NAMALWA (cell line): ENCODE measurements around the gene TMOD1.
"Not testable (repeated sequence)": the region's sequence is repeated elsewhere in the genome, so short reads cannot be mapped to it uniquely, and the experiment has no call there.

Experiments
- DNase-seq: peaks from one replicate; pipeline ENCODE4 v3.0.0-alpha.2; 2015; ENCODE audit warnings: low spot score

TMOD1 gene

DNA sequence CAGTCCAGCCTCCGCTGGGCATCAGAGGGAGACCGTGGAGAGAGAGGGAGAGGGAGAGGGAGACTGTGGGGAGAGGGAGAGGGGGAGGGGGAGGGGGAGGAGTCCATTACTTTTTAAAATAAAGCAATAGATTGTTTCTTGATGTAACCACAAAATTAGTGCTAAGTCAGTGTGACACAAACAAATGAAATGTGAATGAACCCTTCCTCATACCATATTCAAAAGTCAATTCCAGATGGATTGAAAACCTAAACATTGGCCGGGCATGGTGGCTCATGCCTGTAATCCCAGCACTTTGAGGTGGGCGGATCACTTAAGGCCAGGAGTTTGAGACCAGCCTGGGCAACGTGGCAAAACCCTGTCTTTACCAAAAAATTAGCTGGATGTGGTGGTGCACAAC, 2.6 kb upstream of the TMOD1 start:
- DNase-seq: not testable (repeated sequence)

DNA sequence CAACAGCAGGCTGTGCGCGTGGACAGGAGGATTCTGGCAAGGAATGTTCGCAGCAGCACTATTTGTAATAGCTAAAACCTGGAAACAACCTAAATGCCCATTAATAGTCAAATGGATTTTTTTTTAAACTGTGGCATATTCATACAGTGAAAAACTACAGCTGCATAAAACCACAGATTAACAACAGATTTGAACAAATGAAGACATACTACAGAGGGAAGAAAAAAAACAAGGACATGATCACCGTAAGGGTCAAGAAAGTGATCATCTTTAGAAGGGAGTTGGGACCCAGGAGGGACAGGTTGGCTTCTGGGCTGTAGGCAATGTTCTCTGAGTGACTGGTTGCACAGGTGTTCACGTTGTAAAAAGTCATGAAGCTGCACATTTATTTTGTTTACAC, 1.2 kb upstream of the TMOD1 start:
- no peak for DNase-seq

DNA sequence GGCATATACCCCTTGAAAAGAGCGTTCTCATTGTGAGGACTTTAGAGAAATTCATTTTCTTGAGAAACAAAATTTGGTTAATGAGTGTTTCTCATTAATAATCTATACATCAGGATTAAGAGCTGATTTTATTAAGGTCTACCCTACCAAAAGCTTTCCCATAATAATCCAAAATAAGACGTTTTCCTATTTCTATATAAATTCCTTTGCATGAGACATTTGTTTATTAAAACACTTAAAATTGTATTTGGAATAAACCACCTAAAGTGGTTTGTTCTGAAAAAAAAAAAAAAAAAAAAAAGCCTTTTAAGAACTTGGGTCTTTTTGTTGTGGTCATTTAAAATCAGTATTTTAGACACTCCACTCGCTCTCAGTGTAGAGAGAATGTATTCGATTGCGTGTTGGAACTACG, 695 bp upstream of the TMOD1 start:
- DNase-seq: no peak

DNA sequence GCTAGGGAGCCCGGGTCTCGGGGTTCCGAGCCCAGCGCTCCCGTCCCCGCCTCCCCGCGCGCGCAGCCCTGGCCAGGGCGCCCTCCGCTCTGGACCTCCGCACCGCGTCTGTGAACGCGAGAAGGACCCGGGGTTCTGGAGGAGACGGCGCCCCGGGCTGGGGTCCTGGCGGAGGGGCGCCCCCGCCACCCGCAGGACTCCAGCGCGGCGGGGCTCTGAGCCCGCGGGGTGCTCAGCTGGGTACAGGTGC, 431 bp downstream of the TMOD1 start:
- no peak for DNase-seq

DNA sequence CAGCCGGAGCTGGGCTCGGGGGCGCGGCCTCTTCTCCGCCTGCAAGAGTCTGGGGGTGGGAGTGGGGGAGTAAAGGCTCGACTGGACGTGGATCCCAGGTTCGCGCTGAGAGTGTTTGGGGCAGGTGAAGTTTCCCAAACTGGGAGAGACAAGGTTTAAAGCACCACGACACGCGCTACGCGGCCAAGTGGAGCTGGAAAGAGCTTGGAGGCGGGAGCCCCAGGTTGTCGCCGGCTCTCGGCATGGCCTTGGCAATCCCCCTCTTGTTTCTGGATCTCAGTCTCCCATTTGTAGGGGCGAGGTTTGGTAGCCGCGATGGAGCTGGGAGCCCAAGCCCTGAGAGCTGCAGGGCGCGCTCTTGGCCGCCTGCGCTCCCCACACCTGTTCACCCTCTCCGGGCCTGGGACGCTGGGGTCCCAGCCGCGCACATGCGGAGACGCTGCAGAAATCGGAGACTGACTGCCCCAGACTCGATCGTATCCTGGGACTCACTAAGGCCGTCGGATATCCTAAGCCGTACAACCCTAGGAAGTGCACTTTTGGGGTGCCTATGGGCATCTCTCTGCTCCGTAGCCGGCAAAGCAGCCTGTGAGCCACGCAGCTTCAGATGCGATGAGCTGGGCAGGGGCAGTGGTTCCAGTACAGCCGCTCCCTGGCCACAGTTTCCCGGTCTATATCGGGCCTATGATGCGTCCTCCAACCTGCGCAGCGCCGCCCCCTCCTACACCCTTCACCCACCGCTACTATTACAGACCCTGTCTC, 937 bp downstream of the TMOD1 start:
- DNase-seq: no peak

DNA sequence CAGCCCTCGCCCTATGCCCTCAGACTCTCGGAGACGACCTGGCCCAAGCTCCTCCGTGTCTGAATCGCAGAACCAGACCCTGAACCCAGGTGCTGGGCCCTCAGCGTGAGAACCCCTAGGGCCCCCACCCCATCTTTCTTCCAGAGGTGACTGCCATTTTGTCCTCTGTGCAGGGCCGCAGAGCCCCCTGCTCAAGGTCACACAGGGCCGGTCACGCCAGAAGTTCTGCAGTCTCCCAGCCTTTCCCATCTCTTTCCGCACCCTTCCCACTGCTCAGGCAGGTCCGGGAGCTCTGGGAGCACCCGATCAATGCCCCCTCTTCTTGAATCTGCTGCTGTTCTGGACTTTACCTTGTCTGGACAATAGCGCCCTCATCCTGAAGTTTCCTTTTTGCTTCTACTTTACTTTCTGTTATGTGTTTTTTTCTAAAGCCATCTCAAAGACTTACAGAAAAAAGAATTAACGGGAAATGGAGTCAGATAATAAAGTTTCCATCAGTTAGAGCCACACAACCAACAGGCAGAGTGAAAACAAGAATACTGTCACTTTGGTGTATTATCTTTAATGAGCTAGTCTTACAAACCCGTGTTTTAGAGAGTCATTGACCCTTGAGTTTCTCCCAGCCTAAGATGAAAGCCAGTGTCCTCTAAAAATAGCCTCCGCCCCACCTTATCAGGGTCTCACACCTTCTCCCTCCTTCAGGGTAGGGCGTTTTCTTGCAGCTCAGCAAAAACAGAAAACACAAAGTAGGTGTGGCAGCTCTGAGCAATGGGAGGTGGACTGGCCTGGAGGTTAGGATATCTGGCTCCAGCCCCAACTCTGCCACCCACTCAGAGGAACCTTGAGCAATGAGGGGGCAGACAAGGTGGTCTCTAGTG, 1.8 kb downstream of the TMOD1 start:
- no peak for DNase-seq

DNA sequence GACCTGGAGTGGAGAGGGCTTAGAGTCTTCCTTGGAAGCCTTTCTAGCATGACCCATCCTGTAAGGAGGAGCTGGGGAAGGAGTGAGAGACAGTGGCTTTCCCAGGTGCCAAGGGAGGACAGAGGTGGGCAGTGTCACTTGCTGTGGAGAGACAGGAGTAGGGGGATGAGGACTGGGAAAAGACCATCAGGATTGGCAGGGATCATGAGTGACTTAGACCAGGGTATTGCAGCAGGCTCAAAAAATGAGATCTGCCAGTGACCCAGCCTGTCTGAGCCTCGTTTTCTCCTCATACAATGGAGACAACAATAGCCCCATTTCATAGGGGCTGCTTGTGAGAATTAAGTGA, 2.4 kb downstream of the TMOD1 start:
- no peak for DNase-seq

DNA sequence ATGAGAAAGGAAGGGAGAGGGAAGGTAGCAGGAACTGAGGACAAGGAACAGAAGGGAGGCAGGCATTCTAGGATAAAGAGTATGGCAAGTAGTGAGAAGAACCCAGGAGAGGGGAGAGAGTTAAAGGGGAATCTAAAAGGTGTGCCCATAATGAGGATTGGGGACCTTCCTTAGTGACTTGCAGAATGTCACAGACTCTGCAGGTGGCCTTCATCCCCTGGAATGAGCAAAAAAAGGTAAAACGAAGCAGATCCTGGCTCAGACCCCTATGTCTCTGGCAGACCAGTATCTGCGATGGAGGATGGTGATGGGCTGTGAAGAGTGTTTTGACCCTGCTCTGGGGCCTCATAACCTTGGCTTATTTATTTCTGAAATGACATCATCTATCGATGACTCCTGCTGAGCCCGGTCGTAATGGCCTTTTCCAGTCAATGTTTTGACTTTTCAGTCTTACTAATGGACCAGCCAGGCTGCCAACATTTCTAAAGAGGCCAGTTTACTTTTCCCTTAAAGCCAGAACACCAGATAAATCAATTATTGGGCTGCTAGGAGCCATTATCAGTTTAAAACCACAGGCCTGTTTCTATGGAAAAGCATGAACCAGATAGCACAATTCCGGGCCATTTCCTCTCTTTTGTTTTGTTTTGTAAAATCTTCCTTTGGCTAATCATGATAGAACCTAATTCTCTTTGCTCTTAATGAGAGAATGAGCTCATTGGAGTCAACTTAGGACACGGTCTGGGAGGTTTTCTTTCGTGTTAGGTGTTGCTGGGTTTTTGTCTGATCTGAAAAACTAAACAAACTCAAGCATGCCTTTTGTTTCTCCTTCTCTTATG, 3.1 kb downstream of the TMOD1 start:
- no peak for DNase-seq

DNA sequence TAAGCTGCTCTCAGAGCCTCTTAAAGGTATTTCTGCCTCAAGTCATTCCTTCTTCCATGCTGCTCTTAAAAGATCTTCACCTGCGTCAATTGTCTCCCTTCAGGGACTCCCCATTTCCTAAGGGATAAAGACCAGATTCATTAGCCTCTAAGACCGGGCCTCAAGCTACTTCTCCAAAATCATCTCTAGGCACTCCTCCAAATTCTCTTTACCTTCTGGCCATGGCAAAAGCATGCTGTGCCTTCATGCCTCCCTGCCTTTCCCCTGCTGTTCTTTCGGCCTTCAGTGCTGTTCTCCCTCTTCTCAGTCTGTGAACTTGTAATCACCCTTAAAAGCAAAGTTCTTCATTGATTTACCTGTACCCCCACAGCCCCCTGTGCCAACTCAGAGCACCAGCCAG, 4.4 kb downstream of the TMOD1 start:
- DNase-seq: no peak

DNA sequence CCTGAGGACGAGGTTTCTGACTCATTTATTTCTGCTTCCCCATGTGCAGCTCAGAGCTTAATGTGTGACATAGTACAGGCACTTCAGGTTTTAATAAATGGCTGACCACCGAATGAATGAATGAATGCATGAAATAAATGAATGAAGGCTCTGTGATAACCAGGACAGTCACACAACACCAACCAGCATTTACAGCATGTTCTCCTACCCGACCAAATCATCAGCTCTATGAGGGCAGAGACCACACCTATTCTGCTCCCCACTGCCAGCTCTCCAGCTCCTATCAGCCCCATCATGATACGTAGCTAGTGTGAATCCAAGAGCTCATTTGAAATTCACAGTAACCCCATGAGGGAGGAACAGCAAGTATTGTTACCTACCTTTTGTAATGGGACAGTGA, 4.8 kb downstream of the TMOD1 start:
- no peak for DNase-seq

DNA sequence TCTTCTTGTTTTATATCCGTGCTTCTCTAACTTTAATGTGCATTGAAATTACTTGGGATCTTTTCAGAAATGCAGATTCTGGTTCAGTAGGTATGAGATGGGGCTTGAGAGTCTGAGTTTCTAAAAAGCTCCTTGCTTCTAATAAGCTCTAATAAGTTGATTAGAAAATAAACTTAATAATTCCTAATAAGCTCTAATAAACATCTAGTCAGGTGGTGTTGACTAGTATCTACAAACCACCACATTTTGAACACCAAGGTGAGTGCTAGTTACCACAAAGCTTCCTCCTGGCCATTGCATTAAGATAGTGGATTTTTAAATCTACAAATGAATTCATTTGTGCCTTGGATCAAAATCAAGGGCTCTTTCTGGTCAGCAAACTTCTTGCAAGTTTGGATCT, 5.3 kb downstream of the TMOD1 start:
- DNase-seq: no peak

DNA sequence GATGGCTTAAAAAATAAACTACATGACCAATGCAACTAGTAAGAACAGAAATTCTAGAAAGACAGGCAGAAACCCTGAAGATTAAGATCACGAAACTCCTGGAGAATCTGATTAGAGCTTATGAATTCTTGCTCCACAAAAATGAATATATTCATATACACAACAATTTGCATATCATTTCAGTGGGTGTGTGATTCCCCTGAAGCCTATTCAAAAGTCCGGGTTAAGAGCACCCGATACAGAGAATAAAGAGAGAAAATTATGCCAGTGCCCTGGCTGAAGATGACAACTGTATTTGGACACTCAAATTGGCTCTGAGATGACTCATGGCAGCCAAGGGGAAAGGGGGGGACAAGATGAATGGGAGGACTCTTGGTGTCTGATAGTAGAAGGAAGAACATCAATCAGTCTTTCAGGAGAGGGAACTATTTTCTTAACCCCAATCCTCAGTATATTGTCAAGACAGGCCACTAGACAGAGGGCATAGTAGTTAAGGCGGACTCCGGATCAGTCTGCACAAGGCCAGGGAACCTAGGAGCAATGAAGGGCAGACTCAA, 6.0 kb downstream of the TMOD1 start:
- no peak for DNase-seq

DNA sequence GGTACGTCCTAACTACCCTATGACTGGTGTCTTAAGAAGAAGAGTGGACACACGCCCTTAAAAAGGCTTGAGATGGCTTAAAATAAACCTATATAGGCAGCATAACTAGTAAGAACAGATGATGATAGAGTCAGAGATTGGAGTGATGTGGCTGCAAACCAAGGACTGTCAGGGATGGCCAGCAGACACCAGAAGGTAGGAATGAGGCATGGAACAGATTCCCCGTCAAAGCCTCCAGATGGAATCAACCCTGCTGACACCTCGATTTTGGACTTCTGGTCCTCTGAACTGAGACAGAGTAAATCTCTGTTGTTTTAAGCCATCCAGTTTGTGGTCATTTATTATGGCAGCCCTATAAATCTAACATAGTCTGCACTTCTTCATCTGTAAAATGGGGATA, 7.4 kb downstream of the TMOD1 start:
- DNase-seq: no peak

DNA sequence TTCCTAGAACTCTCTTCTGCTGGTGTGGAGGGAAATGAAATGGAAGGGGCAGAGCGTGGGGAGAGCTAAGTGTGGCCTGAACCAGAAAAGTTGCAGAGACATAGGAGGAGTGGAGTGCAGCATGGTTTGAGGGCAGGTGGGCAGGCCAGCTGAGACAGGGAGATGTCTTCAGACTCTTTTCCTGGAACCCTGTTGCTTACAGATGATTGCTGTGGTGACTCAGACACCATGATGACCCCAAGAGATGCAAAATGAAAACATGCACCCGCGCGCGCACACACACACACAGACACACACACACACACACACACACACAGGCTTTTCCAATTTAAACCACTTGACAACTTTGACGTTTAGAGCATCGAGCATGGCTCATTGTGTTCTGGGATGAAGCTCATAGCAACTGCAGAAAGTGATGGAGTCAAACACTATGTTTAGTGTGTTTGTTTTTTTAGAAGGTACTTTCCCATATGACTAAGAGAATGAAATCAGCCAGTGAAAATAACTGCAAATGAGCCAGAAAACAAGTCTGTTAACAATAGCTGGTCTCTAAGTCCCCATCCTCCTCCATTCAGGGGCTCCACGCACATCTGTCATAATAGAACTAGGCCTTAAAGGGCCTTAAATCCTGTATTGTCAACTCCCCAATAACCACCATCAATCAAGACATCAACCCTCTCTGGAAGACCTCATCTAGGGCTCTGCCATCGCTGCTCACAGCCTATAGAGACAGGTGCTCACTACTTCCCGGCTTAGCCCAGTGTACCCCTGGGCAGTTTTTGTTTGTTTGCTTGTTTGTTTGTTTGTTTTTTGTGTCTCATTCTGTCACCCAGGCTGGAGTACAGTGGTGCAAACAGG, 9.6 kb downstream of the TMOD1 start:
- DNase-seq: no peak

DNA sequence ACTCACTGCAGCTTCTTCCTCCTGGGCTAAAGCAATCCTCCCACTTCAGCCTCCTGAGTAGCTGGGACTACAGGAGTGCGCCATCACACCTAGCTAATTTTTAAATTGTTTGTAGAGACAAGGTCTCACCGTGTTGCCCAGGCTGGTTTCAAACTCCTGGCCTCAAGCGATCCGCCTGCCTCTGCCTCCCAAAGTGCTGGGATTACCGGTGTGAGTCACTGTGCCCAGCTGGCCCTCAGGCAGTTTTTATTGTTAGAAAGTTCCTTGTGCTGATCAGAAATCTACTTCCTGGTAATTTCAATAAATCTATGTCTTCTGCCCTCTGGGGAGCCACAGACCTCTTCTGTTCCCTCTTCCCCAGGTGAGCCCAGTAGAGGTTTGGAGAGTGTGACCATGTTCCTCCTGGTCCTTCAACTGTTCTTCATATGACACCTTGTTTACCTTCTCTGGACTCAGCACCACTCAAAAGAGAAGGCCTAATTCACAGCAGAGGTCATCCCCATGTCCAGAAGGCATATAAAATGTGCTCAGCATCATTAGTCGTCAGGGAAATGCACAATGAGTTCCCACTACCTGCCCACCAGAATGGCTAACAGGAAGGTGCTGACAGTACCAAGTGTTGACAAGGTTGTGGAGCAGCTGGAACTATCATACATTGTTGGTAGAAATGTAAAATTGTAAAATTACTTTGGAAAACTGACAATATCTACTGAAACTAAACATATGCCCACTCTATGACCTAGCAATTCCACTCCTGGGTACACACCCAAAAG, 10.4 kb downstream of the TMOD1 start:
- DNase-seq: no peak

DNA sequence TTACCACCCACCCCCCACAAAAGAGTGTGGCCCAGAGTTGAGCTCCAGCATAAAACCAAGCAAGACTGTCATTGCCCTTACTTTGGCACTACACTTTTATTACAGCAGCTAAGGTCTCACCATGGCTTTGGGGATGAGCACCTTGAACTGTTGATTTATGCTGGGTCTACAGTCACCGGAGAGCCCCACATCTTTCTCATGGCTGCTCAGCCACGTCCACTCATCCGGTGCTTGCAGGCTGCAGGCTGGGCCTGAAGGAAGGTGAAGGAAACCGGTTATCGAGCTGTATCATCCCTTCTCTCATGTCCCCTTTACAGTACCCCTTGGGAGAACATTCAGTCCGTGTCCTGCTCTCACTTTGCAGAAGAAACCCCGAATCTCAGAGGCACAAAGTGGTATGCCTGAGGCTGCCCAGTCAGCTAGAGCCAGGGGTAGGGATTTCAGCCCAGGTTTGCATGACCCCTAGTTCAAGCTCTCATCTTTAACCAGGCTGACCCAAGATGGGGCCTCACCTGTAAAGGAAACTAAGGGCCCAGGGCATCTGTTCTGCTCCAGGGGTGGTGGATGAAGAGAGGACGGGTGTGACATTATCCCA, 11.6 kb downstream of the TMOD1 start:
- DNase-seq: no peak

DNA sequence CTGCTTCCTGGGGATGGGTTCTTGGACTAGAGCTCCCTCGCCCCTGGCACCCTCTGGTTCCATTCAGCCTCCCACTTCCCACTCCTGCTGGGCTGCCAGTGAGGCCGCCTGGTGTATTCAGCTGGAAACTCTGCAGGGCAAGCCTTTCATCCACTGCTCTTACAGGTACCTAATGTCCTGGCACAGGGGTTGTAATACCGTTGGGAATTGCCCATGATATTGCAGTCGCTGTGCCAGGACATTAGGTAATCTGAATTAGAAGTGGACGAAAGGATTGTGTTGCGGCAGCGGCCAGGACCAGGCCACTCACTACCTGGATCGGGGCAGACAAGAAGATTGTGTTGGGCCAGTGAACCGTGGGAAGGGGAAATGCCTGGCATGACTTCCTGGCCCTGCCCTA, 13.1 kb downstream of the TMOD1 start:
- DNase-seq: no peak

DNA sequence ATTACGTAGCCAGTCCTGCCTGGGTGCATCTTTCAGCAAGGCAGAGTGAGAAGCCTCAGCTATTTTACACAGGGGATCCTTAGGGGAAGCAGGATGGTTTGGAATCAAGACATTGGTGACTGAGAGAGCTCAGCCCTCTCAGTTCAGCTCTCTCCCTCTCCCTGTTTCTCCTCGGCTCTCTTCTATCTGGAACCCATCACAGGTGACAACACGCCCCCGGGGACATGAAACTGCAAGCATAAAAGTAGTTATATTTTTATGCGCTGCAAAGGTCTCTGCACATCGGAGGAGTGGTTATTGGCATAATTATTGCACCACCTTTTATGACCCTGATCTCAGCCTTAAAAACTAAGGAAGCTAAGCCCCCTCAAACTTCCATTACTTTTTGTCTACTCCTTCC, 14.2 kb downstream of the TMOD1 start:
- no peak for DNase-seq

DNA sequence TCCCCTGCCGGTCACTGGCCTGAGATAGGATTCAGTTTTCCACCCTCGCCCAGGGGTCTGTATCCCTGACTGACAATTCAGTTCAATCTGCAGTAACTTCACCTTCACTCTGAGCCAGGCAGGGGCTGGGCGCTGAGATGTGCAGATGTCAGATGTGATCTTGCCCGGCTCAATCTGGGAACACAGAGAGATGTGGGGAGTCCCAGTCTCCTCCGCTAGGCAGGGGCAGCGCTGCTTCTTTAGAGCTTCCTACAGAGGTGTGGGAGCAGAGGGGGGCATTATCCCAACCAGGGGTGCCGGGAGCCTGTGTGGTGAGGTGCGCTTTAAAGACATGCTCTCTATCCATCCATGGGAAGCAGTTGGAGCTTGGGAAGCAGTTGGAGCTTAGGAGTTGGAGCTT, 14.6 kb downstream of the TMOD1 start:
- DNase-seq: no peak

DNA sequence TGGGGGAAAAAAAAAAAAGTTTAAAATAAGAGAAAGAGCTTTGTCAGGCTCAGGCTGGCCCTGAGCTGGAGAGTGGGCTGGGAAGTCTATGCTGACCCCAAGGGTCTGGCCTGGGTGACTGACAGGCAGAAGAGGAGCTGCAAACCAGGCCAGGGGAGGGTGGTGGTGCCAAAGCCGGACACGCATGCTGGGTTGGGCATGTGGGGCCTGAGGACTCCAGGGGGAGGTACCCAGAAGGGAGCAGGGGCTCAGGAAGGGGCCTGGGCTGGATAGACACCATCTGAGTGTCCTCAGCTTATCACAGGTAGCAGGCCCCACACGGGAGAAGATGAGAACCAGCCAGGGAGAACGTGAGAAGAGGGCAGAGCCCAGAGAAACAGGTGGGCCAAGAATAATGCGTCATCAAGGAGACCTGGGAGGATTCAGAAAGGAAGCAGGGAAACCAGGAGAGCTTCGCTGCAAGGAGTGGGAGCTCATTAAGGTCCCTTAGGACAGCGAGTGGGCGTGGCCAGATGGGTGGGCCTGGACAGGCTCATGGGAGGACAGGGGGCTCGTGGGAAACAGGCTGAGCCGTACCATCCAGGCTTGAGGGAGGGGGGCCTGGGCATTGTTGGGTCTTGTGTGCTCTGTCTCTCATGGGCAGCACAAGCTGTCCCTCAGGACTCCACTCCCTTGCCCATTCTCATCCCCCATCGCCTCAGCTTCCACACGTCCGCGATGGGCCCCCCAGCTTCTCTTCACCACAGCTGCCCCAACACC, 16.0 kb downstream of the TMOD1 start:
- DNase-seq: no peak
